NCI-H82 treated with DMSO at 0.1 percent for 48 hours (cell line): ENCODE data around the gene XYLT2.
A peak's percentile ranks its signal among the peaks of the same experiment; 100 is the strongest.
"Not testable (repeated sequence)": the region's sequence is repeated elsewhere in the genome, so short reads cannot be mapped to it uniquely, and the experiment has no call there.

ENCODE experiments used
- DNase-seq: peaks from one replicate; lab custom pipeline; 2025; ENCODE audit not compliant: unreplicated experiment; lab: John Stamatoyannopoulos, UW

Gene XYLT2

DNA sequence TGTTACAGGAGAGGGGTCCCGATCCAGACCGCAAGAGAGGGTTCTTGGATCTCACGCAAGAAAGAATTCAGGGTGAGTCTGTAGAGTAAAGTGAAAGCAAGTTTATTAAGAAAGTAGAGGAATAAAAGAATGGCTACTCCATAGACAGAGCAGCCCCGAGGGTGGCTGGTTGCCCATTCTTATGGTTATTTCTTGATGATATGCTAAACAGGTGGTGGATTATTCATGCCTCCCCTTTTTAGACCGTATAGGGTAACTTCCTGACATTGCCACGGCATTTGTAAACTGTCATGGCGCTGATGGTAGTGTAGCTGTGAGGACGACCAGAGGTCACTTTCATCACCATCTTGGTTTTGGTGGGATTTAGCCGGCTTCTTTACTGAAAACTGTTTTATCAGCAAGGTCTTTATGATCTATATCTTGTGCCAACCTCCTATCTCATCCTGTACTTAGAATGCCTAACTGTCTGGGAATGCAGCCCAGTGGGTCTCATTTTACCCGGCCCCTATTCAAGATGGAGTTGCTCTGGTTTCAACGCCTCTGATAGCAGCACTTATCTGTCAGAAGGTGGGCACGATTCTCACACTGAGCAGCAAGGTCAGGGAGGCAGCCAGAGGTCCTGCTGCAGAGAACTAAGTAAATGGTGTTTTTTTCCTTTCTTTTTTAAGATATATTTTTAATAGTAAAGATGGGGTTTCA is 26.5 kb upstream of the XYLT2 start:
- no peak for DNase-seq

DNA sequence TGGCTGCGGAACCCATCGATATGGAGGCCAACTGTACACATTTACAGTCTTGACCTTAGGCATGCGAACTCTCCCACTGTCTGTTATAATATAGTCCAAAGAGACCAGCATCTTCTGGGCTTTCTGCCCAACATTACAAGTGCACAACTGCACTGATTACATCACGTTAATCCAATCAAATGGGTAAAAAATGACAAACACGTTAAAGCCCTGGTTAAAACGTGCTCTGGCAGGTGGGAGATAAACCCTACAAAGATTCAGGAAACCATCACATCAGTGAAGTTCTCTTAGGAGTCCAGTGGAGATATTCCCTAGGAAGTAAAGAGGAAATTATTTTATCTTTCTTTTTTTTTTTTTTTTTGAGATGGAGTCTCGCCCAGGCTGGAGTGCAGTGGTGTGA is 23.7 kb upstream of the XYLT2 start:
- no peak for DNase-seq

DNA sequence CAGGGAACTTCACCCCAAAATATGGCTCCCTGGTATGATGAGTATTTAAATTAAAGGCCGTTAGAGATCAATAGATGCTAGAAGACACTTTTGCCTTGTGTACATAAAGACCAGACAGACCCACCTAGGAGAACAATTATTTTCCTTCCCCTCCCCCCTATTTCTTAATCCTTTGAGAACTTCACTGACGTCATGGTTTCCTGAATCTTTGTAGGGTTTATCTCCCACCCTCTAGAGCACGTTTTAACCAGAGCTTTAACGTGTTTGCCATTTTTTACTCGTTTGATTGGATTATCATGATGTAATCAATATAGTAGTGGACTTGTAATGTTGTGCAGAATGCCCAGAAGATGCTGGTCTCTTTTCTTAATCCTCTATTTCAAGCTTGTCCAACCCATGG is 22.9 kb upstream of the XYLT2 start:
- peak; percentile 17 for DNase-seq

DNA sequence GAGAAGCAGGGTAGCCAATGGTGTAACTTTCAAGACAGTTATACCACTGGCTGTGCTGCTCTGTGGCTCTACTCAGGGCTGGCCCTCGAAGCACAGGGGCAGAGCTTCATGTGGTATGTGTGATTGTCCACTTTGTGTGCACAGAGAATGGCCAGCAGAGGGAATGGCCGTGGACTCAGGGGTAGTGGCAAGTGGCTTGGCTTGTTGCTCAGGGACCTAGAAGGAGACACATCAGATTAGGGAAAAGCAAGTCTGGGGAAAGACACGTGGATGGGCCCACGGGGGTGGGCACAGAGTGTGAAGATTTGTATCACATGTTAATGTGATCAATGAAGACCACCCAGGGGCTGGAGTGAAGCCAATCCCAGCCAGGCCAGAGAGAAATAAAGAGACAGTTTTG is 20.0 kb upstream of the XYLT2 start:
- DNase-seq, result no peak

DNA sequence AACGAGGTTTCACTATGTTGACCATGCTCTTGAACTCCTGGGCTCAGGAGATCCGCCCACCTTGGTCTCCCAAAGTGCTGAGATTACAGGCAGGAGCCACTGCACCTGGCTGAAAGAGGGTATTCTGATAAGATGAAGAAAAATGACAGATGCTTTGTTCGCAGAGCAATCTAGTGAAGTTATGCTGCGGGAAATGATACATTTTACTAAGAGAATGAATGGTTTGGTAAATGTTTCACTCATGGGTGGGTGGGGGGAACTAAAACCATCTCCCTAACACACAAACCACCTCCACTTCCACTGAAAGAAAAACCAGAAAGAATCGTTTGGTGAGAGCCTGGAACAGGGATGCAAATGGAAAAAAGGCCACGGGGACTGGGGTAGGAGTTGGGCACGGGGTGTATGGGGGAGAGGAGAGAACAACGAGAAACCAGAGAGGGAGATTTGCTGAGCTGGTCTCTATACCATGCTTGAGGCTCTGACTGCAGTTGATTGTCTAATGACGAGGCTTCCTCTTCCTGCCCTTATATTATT is 19.0 kb upstream of the XYLT2 start:
- DNase-seq, result no peak

DNA sequence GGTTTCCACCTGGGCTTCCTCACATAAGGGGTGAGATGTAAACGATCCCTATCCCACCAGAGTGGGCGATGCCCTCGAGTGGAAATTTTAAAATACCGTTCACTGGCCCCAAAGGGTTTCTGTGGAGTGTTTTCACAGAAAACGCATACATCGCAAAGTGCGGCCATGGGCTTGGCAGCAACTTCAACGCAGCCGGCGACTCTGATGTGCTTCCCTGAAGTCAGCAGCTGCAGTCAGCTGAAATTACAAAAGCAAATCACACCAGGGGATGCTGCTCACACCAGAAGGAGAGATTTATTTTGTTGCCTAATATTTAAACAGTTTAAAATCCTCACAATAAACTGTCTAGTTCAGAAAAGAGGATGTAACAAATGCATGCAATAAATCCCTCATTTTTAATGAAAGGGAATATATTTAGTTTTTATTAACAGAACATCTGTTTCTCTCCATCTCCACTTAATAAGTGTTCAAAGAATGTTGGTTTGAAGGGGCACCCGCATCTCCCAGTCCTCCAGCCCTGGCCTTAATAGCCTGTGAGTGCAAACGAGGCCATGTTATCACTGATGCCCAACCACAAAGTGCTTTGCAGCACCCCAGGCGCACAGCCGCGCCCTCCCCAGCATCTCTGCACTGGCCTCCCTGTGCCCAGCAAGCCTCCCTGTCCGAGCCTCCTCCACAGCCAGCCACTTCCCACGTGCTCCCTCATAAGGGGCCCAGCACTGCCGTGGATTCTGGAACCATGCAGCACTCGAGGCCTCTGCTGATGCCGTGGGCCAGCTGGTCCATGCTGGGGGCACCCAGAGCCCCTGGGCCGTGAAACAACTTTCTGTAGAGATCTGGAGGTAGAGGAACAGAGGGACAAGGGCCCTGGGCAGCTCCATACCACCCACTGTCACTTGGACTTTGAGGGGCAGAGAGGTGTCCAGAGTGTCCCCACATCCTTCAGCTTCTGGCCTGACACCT is 17.3 kb upstream of the XYLT2 start:
- no peak for DNase-seq

DNA sequence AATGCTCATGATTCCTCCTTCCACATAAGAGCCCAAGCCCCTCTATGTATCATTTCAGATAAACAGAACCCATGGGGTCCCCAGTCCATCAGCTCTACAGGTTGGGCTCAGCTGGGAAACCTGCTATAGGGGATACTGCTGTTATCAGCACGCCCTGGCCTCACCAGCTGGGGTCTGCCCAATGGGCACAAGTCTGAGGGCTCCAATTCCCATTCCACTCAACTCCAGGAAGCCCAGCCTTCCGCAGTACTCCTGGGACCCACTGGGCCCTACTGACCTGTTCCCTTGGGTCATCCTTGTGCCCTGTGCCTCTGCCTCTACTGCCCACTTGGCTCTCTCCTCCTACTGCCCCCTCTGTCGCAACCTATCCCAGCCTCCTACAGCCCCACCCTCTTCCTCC is 16.2 kb upstream of the XYLT2 start:
- DNase-seq, result no peak

DNA sequence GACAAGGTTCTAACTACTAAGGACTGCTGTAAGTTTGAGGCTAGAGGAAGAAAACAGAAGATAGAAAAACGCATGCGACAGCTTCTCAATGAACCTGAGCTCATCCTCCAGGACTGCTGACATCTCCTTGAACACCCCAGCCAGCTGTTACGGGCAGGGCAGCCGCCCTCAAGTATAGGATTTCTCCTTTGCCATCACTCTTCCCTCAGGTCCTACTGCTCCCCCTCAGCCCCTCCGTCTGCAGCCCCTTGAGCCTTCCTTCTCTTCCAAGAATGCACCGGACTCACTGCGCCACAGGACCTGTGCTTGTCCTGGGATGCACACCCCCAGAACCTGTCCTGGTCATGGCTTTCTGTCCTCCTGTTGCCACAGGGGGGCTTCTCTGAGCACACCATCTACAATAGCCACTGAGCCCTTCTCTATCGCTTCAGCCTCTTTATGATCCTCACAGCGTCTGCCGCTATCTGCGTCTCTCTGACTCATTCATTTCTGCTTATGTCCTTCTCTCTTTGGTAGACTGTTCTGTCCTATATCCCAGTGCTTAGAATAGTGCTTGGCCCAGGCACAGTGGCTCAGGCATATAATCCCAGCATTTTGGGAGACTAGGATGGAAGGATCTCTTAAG is 15.7 kb upstream of the XYLT2 start:
- DNase-seq, result no peak

DNA sequence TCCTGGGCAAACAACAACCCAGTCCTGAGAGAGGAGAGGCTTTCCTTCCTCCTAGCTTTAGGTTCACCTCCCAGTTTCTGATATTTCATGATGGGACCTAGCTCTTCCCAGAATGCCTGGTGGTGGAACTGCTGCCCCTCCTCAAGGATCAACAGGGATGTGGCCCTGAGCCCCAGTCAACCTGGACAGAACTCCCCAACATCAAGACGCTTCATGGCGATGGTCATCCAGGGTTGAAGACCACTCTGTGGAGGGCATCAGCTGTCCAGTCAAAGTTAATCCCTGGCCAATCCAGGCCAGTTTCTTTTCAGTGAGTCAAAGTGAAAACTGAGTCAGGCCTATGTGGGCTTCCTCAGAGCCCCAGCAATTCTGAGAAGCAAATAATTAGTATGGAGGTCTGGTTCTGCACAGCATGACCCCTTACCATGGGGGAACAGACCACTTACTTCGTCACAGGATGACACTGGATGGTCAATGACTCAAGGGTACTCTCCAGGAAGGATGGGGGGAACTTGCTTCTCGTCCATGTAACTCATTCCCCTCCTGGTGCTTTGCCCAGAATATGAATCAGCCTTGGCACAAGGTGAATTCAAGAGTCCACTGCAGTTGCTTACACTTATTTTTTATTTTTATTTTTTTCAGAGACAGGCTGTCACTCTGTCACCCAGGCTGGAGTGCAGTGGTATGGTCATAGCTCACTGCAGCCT is 14.7 kb upstream of the XYLT2 start:
- no peak for DNase-seq

DNA sequence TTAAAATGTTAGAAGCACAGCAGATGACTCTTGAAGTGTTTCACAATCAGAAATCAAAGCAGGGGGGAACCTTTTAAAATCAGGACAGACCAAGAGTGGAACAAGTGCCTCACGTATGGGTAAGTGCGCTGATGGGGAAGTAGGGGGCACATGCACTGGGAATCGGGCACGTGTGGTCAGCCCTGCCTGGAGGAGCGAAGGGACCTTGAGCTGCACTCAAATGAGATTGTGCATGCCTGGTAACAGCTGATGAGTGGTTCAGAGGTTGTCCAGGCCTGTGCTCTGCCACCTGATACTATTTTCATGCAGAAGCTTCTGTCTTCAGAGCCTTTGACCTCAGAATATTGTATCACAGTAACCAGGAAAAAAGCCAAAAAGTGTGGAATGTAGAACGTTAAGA is 13.7 kb upstream of the XYLT2 start:
- DNase-seq, result no peak

DNA sequence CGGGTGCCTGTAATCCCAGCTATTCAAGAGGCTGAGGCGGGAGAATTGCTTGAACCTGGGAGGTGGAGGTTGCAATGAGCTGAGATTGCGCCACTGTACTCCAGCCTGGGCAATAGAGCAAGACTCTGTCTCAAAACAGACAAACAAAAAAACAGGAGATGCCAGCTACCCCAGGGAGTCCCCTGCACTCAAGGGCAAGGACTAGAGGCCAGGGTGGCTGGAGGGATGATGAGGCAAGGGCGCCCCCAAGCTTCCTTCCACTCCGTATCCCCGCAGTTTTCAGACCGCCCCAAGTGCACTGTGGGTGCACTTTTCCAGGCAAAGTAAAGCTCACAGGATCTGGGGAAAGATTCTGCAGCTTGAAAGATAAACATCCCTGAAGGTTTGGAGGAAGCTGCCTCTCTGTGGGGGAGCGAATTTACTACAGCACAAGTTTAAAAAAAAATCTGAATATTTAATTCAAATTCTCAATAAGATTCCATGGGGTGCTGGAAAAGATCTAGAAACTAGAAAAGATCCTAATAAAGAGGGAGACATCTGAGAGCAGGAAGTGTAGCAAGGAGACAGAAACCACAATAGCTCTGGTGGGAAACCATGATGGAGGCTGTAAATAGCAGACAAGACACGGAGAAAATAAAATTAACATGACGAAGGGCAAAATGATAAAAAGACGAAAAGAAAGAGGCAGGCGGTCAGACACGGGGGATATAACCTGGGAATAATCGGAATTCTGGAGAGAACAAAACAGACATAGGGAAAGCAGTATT is 12.5 kb upstream of the XYLT2 start:
- DNase-seq, result not testable (repeated sequence)

DNA sequence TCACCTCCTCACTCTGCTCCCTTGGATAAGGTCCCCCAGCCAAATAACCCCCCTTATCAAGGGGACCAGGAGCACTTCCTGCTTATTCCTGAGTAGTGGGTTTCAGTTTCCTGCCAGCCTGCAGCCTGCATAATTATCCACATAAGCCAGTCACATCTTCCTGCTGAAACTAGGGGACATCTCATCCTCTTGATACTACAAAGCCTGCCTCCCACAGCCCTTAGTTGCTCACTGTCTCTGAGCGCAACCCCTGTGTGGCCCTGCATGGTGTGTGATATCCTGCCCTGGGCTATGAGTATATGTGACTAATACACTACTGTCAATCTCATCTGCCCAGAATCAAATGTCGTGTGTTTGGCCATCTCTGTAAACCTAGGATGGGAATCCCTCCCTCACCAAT is 8.0 kb upstream of the XYLT2 start:
- DNase-seq, result no peak

DNA sequence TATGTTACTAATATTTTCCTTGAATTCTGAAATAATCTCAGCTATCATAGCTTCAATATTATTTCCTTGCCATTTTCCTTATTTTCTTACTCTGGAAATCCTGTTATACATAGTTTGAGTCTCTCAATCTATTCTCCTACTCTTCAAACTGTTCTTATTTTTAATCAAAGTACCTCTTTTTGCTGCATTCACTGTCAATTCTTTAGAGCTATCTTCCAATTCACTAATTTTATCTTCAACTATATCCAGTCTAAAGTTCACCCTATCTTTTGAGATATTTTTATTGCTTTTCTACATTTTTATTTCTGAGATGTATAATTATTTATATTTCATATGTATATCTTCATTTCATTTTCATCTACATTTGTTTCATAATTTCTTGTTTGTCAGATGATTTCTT is 7.3 kb upstream of the XYLT2 start:
- DNase-seq, result no peak

DNA sequence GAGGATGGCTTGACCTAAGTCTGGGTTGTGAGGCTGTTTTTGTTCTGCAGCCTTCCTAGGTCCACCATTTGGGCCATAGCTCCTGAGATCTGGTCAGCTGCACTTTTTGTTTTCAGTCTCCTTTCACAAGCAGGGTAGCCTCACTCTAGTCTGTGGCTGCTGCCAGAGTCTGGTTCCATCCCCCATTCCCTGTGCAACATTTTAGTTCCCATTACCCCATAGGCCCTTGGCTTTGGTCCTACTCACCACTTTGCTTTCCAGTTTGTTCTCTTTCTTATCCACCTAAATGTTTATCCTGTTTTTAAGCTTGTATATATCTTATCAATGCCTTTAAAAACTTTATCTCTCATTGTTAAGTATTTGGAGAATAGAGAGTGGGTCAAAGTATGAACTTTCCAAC is 6.5 kb upstream of the XYLT2 start:
- DNase-seq, result no peak

DNA sequence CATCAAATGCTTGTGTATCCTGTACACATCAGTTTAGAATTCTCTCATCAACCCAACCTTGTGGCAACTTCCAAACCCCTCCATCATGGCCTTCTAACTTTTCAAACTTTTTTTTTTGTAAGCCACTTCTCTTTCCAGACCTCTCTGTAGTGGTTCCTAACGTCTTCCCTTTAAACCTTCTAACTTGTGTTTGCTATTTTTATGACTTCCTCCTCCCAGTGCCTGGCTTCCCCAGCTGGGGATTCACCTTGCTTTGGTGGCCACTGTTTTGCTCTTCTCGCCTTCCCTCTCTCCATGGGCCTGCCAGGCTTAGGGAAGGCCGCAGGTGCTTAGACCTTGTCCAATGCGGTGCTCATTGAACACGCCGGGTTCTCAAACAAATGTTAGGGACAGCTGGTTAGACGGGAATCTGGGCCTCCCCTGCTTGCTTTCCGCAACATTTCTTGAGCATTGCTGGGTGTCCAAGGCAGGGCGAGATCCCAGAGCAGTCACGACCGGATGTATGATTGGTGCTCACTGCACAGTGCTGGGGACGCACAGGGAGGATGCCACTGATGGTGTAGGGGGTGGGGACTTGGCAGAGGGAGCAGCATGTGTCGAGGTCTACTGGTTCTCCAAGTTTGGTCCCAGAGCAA is 1.1 kb upstream of the XYLT2 start:
- no peak for DNase-seq

DNA sequence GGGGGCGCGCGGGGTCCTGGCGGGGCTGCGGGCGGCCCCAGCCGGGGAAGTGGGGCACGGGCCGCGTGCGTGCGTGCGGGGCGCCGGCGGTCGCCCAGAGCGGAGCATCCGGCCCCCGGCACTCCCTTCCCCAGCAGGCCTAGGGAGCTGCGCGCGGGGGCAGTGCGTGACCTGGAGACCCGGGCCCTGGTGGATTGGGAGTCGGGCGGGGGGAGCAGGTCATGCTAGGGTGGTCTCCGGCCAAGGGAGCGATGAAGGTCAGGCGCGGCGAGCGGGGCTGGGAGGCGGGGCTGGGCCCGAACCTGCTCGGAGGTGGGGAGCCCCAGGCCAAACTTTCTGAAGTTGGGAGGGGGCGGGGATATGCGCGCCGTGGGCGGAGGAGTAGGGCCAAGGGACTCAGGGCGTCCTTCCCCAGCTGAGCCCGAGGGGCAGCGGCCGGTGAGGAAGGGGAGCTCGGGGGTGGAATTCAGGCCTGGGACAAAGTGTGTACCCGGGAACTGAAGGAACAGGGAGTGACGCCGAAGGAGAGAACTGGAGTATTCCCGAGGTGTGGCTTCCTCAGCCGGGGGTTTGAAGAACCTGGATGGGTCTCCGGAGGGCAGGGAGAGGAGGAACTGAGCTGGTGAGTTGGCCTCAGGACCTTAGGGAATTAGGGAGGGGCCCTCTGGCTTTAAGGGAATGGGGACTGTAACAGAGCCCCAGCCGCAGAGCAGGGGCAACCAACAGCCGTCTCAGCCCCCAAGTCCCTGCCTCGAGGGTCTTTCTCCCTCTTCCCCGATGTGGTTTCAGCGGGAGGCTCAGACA is 589 bp downstream of the XYLT2 start:
- DNase-seq, result no peak

DNA sequence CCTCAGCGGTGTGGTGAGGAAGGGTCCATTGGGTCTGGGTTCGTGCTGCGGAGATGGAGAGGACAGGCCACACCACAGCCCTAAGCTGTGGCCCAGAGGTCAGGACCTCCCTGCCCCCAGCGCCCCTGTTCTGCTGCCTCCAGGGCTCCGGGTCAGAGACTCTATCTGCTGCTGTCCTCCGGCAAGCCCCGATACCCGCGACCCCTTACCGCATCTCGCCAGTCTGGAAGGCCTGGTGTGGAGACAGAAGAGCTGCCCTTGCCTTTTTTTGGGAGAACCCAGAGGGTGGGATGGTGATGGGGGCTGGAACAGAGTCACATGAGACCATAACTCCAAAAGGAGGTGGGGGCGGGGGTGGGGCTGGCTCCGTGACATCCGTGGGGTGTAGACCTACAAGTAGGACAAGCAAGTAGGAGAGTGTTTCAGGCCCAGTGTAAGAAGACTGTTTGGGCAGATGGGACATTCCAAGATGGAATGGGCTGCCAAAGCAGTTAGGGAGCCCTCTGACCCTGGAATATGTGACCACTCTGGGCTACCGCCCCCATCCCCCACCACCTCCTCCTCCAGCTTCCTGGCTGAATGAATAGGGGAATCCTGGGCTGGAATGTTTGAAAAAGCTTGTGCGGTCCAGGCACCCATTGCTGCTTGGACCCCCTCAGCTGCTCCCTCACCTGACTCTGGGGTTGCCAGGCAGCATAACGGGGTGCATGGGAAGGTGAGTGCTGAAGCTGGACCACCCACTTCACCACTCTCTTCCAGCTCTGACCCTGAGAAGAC is 1.4 kb downstream of the XYLT2 start:
- no peak for DNase-seq

DNA sequence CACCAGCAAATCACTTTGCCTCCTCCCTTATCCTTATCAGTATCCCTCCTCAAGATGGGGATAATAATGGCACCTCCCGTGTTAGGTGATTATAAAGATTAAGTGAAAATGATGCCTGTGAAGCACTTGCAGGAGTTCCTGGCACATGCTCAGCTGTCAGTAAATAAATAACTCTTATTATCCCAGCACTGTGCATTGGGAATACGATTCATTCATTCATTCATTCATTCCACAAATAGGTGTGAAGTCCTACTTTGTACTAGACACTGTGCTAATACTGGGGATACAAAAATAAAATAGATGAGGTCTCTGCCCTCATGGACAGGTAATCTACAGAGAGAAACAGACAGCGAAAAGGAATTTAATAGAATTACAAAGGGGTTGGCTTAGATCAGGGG is 2.0 kb downstream of the XYLT2 start:
- DNase-seq, result no peak
